H1 (cell line): ENCODE results near the gene LDHB.

Source experiments
- EZH2 ChIP-seq: fragments of 200-600 bp; sonication (generic); IDR thresholded peaks from 2 replicates; pipeline ENCODE4 v1.7.1; 2012; ENCODE audit warnings: low read depth, mild to moderate bottlenecking, moderate library complexity, low read length, inconsistent platforms; ENCODE audit not compliant: severe bottlenecking
- SIRT6 ChIP-seq: IDR thresholded peaks from one replicate; pipeline ENCODE4 v1.7.1; 2012; ENCODE audit warnings: low read length, inconsistent platforms
- TF ChIP-seq, protein P1 (sequence below): IDR thresholded peaks from 2 replicates; pipeline ENCODE4 v1.6.1; 2011; ENCODE audit warnings: low read depth, mild to moderate bottlenecking, low read length; ENCODE audit not compliant: insufficient read depth
- TF ChIP-seq, protein P2 (sequence below), 3 experiments: IDR thresholded peaks; 1 replicate in 2 of 3; 2 replicates in 1 of 3; pipeline versions ENCODE4 v1.5.1 to v1.6.1; 2011; ENCODE audit warnings: low read length in 3 of 3, mild to moderate bottlenecking in 3 of 3, inconsistent platforms in 2 of 3, low read depth in 1 of 3, moderate library complexity in 1 of 3; ENCODE audit not compliant: insufficient read depth in 1 of 3; ENCODE audit errors: control extremely low read depth in 1 of 3

DNA sequence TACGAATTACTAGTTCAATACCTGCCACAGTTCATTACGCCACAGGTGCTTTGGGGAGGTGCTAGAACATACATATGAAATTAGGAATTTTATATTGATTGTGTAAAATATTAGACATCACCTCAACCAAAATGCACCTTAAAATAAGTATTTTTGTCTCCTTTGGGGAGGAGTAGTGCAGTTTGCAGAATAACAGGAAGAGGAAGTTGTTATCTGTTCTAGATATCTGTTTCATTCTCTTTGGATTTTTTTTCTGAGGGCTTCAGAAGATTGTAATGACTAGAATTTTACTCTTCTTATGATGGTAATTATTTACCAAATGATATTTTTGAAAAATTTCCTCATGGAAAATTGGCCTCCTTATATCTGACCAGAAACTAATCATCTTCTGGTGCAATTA lies 43.1 kb downstream of the LDHB start:
- TF ChIP-seq, protein P1, sequence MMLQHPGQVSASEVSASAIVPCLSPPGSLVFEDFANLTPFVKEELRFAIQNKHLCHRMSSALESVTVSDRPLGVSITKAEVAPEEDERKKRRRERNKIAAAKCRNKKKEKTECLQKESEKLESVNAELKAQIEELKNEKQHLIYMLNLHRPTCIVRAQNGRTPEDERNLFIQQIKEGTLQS: no peak
- TF ChIP-seq, protein P2, sequence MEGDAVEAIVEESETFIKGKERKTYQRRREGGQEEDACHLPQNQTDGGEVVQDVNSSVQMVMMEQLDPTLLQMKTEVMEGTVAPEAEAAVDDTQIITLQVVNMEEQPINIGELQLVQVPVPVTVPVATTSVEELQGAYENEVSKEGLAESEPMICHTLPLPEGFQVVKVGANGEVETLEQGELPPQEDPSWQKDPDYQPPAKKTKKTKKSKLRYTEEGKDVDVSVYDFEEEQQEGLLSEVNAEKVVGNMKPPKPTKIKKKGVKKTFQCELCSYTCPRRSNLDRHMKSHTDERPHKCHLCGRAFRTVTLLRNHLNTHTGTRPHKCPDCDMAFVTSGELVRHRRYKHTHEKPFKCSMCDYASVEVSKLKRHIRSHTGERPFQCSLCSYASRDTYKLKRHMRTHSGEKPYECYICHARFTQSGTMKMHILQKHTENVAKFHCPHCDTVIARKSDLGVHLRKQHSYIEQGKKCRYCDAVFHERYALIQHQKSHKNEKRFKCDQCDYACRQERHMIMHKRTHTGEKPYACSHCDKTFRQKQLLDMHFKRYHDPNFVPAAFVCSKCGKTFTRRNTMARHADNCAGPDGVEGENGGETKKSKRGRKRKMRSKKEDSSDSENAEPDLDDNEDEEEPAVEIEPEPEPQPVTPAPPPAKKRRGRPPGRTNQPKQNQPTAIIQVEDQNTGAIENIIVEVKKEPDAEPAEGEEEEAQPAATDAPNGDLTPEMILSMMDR (IDR thresholded peaks at IDR 0.05; ENCODE audit: control extremely low read depth in 1 of 3, insufficient read depth in 1 of 3, low read depth in 1 of 3, low read length in 3 of 3): no peak
- TF ChIP-seq EZH2 (no peak), SIRT6 (no peak)
